ENCODE data around the gene IGSF22. TPM values are rescaled to one million over a fixed set of nuclear protein-coding genes. Genes with fewer than 3 reads are reported as not detected.

The IGSF22 gene
- total RNA-seq, 1 donor from 2014 or later, result 1.2 TPM

- intact Hi-C loops (cut with DNase I), result no loop called here
These were observed 10.7 kb upstream of the IGSF22 start for GRCh38 chr11:18736590-18737148.

GRCh38 chr11:18733202-18733601 lies 7.2 kb upstream of the IGSF22 start:
- Histone ChIP-seq H3K27me3 (no peaks in the 10 kb centered on the region), H3K4me1 (no peaks in the 10 kb centered on the region), H3K9me3 (no peaks in the 10 kb centered on the region), H3K4me3 (no peak overlapping the region), H3K36me3 (no peaks in the 10 kb centered on the region), H3K27ac (no peak overlapping the region)
- DNase-seq, result no peak
- ATAC-seq, result no peak
- TF ChIP-seq, protein P1, sequence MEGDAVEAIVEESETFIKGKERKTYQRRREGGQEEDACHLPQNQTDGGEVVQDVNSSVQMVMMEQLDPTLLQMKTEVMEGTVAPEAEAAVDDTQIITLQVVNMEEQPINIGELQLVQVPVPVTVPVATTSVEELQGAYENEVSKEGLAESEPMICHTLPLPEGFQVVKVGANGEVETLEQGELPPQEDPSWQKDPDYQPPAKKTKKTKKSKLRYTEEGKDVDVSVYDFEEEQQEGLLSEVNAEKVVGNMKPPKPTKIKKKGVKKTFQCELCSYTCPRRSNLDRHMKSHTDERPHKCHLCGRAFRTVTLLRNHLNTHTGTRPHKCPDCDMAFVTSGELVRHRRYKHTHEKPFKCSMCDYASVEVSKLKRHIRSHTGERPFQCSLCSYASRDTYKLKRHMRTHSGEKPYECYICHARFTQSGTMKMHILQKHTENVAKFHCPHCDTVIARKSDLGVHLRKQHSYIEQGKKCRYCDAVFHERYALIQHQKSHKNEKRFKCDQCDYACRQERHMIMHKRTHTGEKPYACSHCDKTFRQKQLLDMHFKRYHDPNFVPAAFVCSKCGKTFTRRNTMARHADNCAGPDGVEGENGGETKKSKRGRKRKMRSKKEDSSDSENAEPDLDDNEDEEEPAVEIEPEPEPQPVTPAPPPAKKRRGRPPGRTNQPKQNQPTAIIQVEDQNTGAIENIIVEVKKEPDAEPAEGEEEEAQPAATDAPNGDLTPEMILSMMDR (IDR thresholded peaks at IDR 0.05), result no peak
- intact Hi-C loops (cut with DNase I), result no loop called here

More at GRCh38 chr11:18736590-18737148, 10.7 kb upstream of the IGSF22 start:
- ATAC-seq (no peak), DNase-seq (no peak)
- H3K9me3 ChIP-seq, result no peaks in the 10 kb centered on the region
- no peak overlapping the region for H3K27ac ChIP-seq
- TF ChIP-seq, protein P1 (IDR thresholded peaks at IDR 0.05), result no peak
- H3K36me3 ChIP-seq, result no peaks in the 10 kb centered on the region
- H3K4me1 ChIP-seq, result no peaks in the 10 kb centered on the region
- no peak overlapping the region for H3K4me3 ChIP-seq
- no peaks in the 10 kb centered on the region for H3K27me3 ChIP-seq

- ATAC-seq, result peak; percentile 71
These were observed 6.2 kb upstream of the IGSF22 start for GRCh38 chr11:18731949-18732821.

DNA sequence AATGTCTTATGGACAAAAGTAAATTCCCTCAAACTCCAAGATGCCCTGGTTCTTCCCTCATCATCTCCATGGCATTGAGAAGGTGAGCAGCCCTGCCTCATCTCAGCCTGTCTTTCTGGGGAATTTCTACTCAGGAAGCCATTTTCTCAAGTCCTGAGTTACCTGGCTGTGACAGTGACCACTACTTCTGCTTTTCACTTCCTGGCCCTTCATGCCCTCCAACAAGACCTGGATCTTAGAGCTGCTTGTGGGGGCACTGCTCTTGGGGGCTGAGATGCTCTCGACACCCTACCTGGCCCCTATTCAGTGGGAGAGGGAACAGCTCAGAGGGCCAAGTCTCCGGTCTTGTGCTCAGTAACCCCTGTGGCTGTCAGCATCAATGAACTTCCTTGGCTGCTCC lies 5.5 kb upstream of the IGSF22 start:
- intact Hi-C loops (cut with DNase I), result no loop called here
- TF ChIP-seq, protein P1 (IDR thresholded peaks at IDR 0.05), result no peak
- ATAC-seq, result no peak

More at GRCh38 chr11:18731949-18732821, 6.2 kb upstream of the IGSF22 start:
- TF ChIP-seq, protein P1 (IDR thresholded peaks at IDR 0.05), result peak; percentile 99
- Histone ChIP-seq H3K9me3 (no peaks in the 10 kb centered on the region), H3K27me3 (no peaks in the 10 kb centered on the region), H3K36me3 (no peaks in the 10 kb centered on the region), H3K4me3 (no peak overlapping the region), H3K4me1 (no peaks in the 10 kb centered on the region), H3K27ac (no peak overlapping the region)
- intact Hi-C loops (cut with DNase I), result no loop called here
- no peak for DNase-seq

DNA sequence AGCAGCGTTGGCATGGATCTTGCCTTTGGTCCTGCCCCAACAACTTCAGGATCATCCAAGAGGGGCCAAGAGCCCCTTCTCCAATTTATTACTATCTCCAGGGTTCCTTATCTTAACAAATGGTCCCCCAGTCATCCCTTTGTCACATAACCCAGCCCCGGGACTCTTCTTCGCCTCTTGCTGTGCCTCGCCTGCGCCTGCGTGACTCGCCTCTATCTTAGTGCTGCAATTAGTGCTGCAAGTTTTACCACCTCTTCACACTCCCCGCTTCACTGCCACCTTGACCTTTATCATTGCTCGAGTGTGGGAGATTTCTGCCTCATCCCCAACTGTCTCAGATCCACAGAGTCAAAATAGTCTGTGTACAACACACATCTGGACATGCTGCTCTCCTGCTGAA lies 4.0 kb upstream of the IGSF22 start:
- Histone ChIP-seq H3K36me3 (no peaks in the 10 kb centered on the region), H3K4me1 (no peaks in the 10 kb centered on the region), H3K9me3 (no peaks in the 10 kb centered on the region), H3K4me3 (no peak overlapping the region), H3K27me3 (no peaks in the 10 kb centered on the region), H3K27ac (no peak overlapping the region)
- intact Hi-C loops (cut with DNase I), result no loop called here
- TF ChIP-seq, protein P1 (IDR thresholded peaks at IDR 0.05), result no peak
- no peak for DNase-seq
- ATAC-seq, result no peak

More for the DNA sequence above, 5.5 kb upstream of the IGSF22 start:
- no peaks in the 10 kb centered on the region for H3K9me3 ChIP-seq
- no peaks in the 10 kb centered on the region for H3K4me1 ChIP-seq
- H3K27me3 ChIP-seq, result no peaks in the 10 kb centered on the region
- no peak overlapping the region for H3K4me3 ChIP-seq
- DNase-seq, result no peak
- H3K27ac ChIP-seq, result no peak overlapping the region
- H3K36me3 ChIP-seq, result no peaks in the 10 kb centered on the region

All from upper lobe of right lung (tissue), 1 donor.